ENCODE data around the gene OR6K3.

The OR6K3 gene, protein sequence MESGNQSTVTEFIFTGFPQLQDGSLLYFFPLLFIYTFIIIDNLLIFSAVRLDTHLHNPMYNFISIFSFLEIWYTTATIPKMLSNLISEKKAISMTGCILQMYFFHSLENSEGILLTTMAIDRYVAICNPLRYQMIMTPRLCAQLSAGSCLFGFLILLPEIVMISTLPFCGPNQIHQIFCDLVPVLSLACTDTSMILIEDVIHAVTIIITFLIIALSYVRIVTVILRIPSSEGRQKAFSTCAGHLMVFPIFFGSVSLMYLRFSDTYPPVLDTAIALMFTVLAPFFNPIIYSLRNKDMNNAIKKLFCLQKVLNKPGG

DNA sequence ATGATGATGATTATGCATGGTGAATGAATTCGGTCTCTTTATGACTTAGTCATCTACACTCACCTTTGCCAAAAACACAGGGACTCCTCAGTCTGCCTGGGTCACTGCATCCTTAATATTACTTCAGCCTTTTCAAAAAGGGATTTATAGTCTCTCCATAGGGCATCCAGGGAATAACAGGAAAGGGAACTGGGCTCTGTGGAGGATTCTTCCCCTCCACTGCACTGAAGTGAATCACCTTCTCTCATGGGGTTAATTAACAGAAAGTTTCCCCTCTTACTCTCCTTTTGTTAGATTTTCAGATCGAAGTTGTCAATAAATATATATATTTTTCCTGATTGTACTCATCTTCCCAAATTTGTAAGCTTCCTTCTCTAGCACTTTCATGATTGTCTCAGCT lies at the start of gene OR6K3:
OR6K3 (minus strand) TSS at position 101 of the 400 bp plus-strand sequence. CDS start 2,605 bp downstream, outside the sequence.
- H3K9me3 ChIP-seq (ENCODE audit: control insufficient read depth, low read length), result no peaks in the 10 kb centered on the region
- H3K9ac ChIP-seq, result no peak within 1 kb of the TSS
- no peak within 1 kb of the TSS for H3K4me2 ChIP-seq (ENCODE audit: low read length)
- H3K4me1 ChIP-seq, result no peaks in the 10 kb centered on the region
- no peaks in the 10 kb centered on the region for H3K79me2 ChIP-seq
- TF ChIP-seq, protein P1, sequence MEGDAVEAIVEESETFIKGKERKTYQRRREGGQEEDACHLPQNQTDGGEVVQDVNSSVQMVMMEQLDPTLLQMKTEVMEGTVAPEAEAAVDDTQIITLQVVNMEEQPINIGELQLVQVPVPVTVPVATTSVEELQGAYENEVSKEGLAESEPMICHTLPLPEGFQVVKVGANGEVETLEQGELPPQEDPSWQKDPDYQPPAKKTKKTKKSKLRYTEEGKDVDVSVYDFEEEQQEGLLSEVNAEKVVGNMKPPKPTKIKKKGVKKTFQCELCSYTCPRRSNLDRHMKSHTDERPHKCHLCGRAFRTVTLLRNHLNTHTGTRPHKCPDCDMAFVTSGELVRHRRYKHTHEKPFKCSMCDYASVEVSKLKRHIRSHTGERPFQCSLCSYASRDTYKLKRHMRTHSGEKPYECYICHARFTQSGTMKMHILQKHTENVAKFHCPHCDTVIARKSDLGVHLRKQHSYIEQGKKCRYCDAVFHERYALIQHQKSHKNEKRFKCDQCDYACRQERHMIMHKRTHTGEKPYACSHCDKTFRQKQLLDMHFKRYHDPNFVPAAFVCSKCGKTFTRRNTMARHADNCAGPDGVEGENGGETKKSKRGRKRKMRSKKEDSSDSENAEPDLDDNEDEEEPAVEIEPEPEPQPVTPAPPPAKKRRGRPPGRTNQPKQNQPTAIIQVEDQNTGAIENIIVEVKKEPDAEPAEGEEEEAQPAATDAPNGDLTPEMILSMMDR (IDR thresholded peaks at IDR 0.05), result no peak
- no peak within 1 kb of the TSS for H3K4me3 ChIP-seq (ENCODE audit: low read depth, low read length)
- no peaks in the 10 kb centered on the region for H3K27me3 ChIP-seq (ENCODE audit: control insufficient read depth, insufficient read depth, low read length)
- no peaks in the 10 kb centered on the region for H3K36me3 ChIP-seq (ENCODE audit: control insufficient read depth, insufficient read depth, low read length)
- no peak within 1 kb of the TSS for H2AFZ ChIP-seq
- no peak within 1 kb of the TSS for H3K27ac ChIP-seq

DNA sequence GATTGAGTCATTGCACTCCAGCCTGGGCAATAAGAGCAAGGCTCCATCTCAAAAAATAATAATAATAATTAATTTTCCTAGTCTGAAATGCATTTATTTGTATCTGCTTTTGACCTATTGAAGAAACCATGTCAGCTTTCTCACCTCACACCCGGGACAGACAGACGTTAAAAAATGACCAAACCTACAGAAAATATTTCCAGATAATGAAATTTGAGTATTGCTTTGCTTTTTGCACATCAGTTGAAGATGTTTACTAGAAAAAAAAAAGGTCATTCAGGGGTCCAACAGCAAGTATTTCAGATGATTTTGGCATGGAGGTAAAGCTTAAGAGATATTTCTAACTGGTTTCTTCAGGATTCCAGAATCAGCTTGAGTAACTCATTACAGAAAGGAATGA lies 33.9 kb upstream of the OR6K3 start, which contains the start of gene OR6K6:
OR6K6 (plus strand) TSS at position 301 of the 400 bp plus-strand sequence. CDS start 168 bp downstream, outside the sequence.
- TF ChIP-seq, protein P1 (IDR thresholded peaks at IDR 0.05), result no peak

DNA sequence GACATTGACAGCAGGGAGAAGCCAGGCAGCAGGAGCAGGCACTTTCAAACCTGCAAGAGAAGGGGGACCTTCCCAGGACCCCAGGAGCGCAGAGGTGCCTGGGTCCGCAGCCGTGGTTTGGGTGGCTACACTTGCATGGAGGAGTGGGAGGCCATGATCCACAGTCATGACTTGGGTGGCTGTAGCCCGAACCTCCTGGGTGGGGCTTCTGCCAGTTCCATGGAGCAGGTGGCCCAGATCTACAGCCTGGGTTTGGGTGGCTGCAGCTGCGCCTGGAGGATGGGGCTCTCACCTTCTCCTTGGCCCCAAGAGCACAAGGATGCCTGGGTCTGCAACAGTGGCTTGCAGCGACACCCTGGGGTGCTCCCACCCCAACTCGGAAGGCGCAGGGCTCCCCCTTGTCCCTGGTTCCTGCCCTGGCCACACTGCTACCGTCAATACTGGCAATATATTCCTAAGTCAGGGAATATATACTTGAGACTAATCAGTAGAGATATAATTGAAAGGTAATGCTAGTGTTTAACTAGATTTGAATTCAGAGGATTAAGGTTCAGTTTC lies 31.7 kb upstream of the OR6K3 start:
- TF ChIP-seq, protein P1 (IDR thresholded peaks at IDR 0.05), result no peak
- no peaks in the 10 kb centered on the region for H3K27me3 ChIP-seq (ENCODE audit: control insufficient read depth, insufficient read depth, low read length)
- no peak overlapping the region for H3K27ac ChIP-seq
- no peak overlapping the region for H2AFZ ChIP-seq
- H3K4me2 ChIP-seq (ENCODE audit: low read length), result no peak overlapping the region
- H3K9me3 ChIP-seq (ENCODE audit: control insufficient read depth, low read length), result no peaks in the 10 kb centered on the region
- H3K36me3 ChIP-seq (ENCODE audit: control insufficient read depth, insufficient read depth, low read length), result no peaks in the 10 kb centered on the region
- no peaks in the 10 kb centered on the region for H3K4me1 ChIP-seq
- no peak overlapping the region for H3K4me3 ChIP-seq (ENCODE audit: low read depth, low read length)
- H3K79me2 ChIP-seq, result no peaks in the 10 kb centered on the region
- H3K9ac ChIP-seq, result no peak overlapping the region

More for the DNA sequence above, 33.9 kb upstream of the OR6K3 start, which contains the start of gene OR6K6:
- Histone ChIP-seq H3K27ac (no peak within 1 kb of the TSS), H3K9ac (no peak within 1 kb of the TSS), H2AFZ (no peak within 1 kb of the TSS), H3K4me1 (no peaks in the 10 kb centered on the region), H3K9me3 (ENCODE audit: control insufficient read depth, low read length) (no peaks in the 10 kb centered on the region), H3K4me3 (ENCODE audit: low read depth, low read length) (no peak within 1 kb of the TSS), H3K27me3 (ENCODE audit: control insufficient read depth, insufficient read depth, low read length) (no peaks in the 10 kb centered on the region), H3K36me3 (ENCODE audit: control insufficient read depth, insufficient read depth, low read length) (no peaks in the 10 kb centered on the region), H3K4me2 (ENCODE audit: low read length) (no peak within 1 kb of the TSS), H3K79me2 (no peaks in the 10 kb centered on the region)

DNA sequence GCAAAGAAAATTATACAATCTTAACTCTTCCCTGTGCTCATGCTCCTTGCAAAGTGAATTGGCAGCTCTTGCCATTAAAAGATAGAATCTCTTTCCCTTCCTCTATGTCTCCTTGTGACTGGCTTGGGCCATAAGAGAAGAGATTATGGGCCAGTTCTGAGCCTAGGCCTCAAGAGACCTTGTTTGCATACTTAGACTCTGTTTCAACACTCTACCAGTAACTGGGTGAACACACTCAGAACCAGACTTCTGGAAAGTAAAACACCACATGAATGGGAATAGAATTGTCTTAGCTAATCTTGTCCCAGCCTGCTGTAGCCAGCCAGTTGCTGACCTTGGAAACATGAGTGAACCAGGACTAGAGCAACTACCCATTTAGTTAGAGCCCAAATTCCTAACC lies 15.3 kb upstream of the OR6K3 start:
- Histone ChIP-seq H3K79me2 (no peaks in the 10 kb centered on the region), H3K27ac (no peak overlapping the region), H3K9me3 (ENCODE audit: control insufficient read depth, low read length) (no peaks in the 10 kb centered on the region), H3K4me3 (ENCODE audit: low read depth, low read length) (no peak overlapping the region), H2AFZ (no peak overlapping the region), H3K27me3 (ENCODE audit: control insufficient read depth, insufficient read depth, low read length) (no peaks in the 10 kb centered on the region), H3K9ac (no peak overlapping the region), H3K4me2 (ENCODE audit: low read length) (no peak overlapping the region), H3K36me3 (ENCODE audit: control insufficient read depth, insufficient read depth, low read length) (no peaks in the 10 kb centered on the region), H3K4me1 (no peaks in the 10 kb centered on the region)
- TF ChIP-seq, protein P1 (IDR thresholded peaks at IDR 0.05), result no peak

Measured in parathyroid adenoma (tissue), 2 donors.